ENCODE results near the gene B3GAT1.

The B3GAT1 gene

DNA sequence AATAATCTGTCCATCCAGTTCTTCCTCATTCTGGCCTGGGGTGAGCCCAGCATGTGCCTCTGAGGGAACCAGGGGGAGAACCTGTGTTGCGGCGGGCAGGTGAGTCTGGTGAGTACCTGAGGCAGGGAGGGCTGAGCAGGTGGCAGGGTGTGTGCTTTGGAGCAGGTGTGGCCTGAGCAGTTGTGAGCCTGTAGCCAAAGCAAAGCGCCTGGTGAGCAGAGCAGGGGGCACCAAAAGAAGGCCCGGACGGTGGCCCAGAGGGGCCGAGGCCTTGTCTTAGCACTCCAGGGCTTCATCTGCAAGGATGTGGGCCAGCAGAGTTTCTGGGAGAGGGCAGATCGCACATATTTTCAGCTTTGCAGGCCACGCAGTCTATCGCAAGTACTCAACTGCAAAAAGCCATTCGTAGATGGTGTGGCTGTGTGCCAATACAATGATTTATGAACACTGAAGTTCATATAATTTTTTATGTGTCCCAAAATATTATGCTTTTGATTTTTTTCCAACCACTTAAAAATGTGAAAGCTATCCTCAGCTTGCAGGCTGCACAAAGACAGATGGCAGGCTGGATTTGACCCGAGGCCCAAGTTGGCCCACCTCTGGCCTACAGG, 71.6 kb downstream of the B3GAT1 start:
- DNase-seq, result no peak

DNA sequence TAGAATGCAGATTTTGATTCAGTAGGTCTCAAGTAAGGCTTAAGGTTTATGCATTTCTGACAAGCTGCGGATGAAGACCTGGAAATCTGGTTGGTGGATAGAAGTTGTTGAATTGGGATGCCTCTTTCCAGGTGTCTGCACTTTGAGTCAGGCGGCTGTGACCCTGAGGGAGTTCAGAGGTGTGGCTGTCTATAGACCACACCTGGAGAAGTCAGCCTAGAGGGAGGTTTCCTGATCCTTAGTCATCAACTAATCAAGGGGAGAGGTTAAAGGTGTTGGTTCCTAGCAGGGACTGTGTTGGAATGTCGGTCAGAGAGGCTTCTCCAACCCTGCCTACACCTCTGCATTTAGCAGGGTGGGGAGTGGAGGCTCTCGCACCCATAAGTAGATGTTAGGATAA, 72.3 kb downstream of the B3GAT1 start:
- no peak for DNase-seq

GRCh38 chr11:134338654-134339053, 73.4 kb downstream of the B3GAT1 start:
- no peak for DNase-seq

GRCh38 chr11:134338068-134338467, 74.0 kb downstream of the B3GAT1 start:
- DNase-seq, result no peak

DNA sequence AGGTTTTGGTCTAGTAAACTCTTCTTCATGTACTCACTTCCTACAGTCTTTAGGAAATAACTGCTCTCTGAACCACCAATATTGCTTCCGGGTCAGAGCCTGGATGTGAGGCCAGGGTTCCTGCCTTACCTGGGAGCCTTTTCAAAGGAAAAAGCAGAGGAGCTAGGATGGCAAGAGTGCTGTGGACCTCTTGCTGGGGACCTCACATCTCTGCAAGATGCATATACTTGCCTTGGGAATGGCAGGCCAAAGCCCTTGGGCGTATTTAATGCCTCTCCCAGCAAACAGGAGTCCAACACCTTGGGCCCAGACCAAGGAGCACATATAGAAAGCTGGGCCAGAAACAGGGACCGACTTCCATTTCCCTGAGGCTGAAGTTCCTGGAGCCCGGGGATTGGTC, 75.0 kb downstream of the B3GAT1 start:
- DNase-seq, result no peak

DNA sequence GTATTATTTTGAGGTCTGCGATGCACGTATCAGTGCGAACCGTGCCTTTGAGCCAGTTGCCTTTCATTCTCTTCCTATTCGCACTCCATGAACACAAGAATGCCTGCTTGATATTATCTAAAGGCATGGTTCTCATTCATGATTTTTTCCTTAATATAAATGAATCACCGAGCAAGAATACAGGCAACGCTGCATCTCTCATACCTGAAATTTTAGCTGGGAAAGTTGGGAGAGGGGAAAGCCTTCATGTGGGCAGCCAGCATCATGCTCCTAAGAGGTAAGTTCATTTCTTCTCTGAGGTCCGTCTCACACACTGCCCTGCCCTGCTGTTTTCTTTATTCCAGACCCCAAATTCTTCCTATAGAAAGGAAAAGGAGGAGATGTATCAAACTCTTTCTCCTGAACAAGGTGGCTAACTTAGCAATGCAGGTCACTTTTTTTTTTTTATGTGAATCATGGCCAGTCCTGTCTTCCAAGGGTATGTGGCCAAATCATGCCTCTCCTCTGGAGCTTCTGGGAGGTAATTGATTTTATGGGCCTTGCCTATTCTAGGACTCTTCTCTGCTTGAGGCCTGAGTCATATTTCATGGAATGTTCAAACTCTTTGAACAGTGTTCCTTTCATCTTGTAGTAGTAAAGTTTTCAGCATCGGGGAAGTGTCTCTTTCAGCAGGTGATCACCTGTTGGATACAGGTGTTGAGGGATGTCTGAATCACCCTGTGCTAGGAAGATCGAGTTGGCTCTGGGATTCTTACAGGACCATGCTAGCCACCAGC, 77.1 kb downstream of the B3GAT1 start:
- no peak for DNase-seq

DNA sequence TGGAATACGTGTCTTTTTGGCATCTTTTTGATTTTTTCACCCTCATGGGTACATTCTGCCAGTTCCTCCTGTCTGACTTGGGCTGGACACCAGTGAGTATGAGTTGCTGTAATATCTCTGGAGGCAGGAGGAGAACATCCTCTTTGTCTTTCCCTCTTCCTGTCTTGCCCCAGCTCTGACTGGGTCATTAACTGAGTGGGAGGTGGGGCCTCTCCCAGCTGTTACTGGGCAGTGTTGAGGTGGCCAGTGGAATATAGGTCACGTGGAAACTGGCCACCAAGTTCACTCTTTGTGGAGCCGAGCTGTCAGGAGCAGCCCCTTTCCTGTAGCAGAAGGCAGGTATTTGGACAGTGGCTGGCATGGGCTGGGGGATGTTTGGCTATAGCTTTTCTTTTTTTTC, 78.1 kb downstream of the B3GAT1 start:
- DNase-seq, result no peak

- DNase-seq, result no peak
Measured at GRCh38 chr11:134333312-134333711, 78.7 kb downstream of the B3GAT1 start.

- no peak for DNase-seq
Measured at GRCh38 chr11:134332782-134333181, 79.3 kb downstream of the B3GAT1 start.

- DNase-seq, result no peak
Measured at GRCh38 chr11:134332189-134332631, 79.8 kb downstream of the B3GAT1 start.

DNA sequence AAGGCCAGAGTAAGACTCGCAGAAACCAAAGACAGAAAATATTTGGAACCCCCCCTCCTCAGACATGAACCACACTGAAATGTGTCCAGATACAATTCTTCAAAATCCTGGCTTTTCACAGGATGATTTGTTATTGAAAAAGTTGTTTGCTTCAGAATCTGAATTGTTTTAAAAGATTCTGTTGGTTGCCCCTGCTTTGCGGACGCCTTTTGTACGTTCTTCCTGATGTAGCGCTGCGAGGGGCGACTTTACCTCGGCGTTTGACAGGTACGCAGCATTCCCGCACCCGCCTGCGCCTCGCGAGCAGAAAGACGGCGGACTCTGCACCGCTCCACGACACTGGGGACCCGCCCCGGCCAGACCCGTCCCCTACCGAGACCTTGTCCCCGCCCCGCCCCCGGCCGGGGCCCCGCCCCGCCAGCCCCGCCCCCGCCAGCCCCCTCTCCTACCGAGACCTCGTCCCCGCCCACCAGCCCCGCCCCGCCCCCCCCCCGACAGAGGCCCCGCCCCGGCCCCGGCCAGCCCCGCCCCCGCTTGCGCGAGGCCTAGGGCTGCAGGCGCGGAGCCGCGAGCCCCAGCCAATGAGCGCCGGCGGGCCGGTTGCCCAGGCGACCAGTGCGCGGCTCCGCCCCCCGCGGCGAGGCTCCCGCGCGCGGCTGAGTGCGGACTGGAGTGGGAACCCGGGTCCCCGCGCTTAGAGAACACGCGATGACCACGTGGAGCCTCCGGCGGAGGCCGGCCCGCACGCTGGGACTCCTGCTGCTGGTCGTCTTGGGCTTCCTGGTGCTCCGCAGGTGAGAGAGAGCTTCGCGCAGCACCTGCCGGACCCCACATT, 80.5 kb downstream of the B3GAT1 start, which contains the start of gene GLB1L2:
TSS of gene GLB1L2 (plus strand) at position 635 of the 835 bp plus-strand sequence. CDS start at position 709, 74 bp downstream.
- peak in 48 of 58 donors; percentile 21 to 76 (median 50) for DNase-seq

DNA sequence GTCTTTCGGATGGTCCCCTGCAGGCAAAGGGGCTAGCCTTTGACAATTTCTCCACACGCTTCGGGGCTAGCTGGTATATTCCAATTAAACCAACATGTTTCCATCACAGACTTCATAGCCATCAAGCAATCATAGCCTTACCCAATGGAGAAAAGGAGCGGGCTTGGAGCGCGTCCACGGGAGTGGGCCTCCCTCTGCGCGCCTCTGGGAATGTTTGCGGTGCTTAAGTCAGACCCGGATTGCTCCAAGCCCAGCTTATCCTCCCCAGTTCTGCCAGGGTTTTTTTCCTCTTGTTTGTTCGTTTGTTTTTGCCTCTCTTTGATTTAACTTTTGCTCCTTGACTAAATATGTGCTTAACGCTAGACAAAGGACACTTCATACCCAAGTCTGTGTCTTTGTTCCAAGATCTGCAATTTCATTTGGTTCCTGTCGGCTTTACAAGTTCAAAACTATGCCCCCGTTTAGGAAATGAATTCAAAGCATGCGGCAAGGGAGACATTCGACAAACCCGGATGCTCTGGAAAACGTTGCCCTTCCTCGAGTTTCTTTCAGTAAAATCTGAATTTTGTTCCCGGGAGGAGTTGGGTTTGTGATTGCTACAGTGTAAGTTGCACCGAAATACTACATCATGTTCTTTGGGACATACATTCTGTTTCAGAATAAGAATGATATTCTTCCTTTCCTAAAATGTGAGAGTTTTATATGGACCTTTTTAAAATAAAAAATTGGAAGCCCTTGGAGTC, 81.3 kb downstream of the B3GAT1 start:
- no peak for DNase-seq

Data from anterior cingulate cortex (tissue), 58 donors.